OCI-LY7 (cell line): ENCODE data around the gene AGXT2. TPM values are rescaled to one million over a fixed set of nuclear protein-coding genes. Genes with fewer than 3 reads are reported as not detected.

Experiments
- BruUV-seq: library from RNA; stranded (reverse); fragments of 400-500 nt; replicated peaks from 2 replicates; lab custom pipeline; 2021; lab: Mats Ljungman, UMichigan
- CTCF ChIA-PET: fragments of 300-600 bp; sonication (Branson Sonifier 250); formaldehyde crosslinking; loops from one replicate; lab custom pipeline; 2022; ENCODE audit warnings: antibody characterized with exemption; ENCODE audit not compliant: unreplicated experiment; lab: Charles Lee
- POLR2A ChIA-PET: fragments of 300-600 bp; sonication (Branson Sonifier 250); formaldehyde crosslinking; loops from one replicate; lab custom pipeline; 2022; ENCODE audit warnings: antibody characterized with exemption; lab: Charles Lee
- DNase-seq: peaks from one replicate; pipeline ENCODE4 v3.0.0-alpha.2; 2015; ENCODE audit warnings: low spot score
- H2AFZ ChIP-seq: fragments of 200-600 bp; sonication (generic), shearing (Covaris generic); 2 replicates; pipeline ENCODE4 v1.6.1; 2014; ENCODE audit warnings: mild to moderate bottlenecking, antibody characterized with exemption, low read length, moderate library complexity
- H3K27ac ChIP-seq: fragments of 200-600 bp; sonication (generic); 2 replicates; pipeline ENCODE4 v1.5.1; 2014; ENCODE audit warnings: mixed run types, low read depth, mild to moderate bottlenecking, moderate library complexity, low read length, inconsistent platforms; ENCODE audit not compliant: poor library complexity, severe bottlenecking
- H3K36me3 ChIP-seq: fragments of 200-600 bp; sonication (generic); 2 replicates; pipeline ENCODE4 v1.6.1; 2014; ENCODE audit warnings: mild to moderate bottlenecking, antibody characterized with exemption, low read length, moderate library complexity, mixed read lengths; ENCODE audit not compliant: insufficient read depth
- H3K4me1 ChIP-seq: fragments of 200-600 bp; sonication (generic); 2 replicates; pipeline ENCODE4 v1.5.1; 2014; ENCODE audit warnings: mild to moderate bottlenecking, low read length; ENCODE audit not compliant: insufficient read depth, poor library complexity, severe bottlenecking
- H3K4me2 ChIP-seq: fragments of 200-600 bp; sonication (generic); 2 replicates; pipeline ENCODE4 v1.6.1; 2014; ENCODE audit warnings: mild to moderate bottlenecking, low read length
- H3K4me3 ChIP-seq: fragments of 200-600 bp; sonication (generic); 2 replicates; pipeline ENCODE4 v1.5.1; 2014; ENCODE audit warnings: mild to moderate bottlenecking, low read depth, low read length; ENCODE audit not compliant: poor library complexity, severe bottlenecking
- H3K79me2 ChIP-seq: fragments of 200-600 bp; sonication (generic); 2 replicates; pipeline ENCODE4 v1.6.1; 2016; ENCODE audit warnings: low read depth, mild to moderate bottlenecking, low read length, moderate library complexity, mixed read lengths; ENCODE audit not compliant: insufficient read depth
- H3K9me2 ChIP-seq: fragments of 200-600 bp; sonication (generic); 2 replicates; pipeline ENCODE4 v1.6.1; 2016; ENCODE audit warnings: mild to moderate bottlenecking, low read length, mixed read lengths; ENCODE audit not compliant: insufficient read depth
- H3K9me3 ChIP-seq: fragments of 200-600 bp; sonication (generic); 2 replicates; pipeline ENCODE4 v1.6.1; 2014; ENCODE audit warnings: mild to moderate bottlenecking, mixed run types, low read length, mixed read lengths
- H4K20me1 ChIP-seq: fragments of 200-600 bp; sonication (generic); 2 replicates; pipeline ENCODE4 v1.6.1; 2014; ENCODE audit warnings: mild to moderate bottlenecking, antibody characterized with exemption, low read length, moderate library complexity, mixed read lengths; ENCODE audit not compliant: insufficient read depth
- CTCF ChIP-seq: fragments of 200-600 bp; sonication (generic); conservative IDR thresholded peaks from 2 replicates; pipeline ENCODE4 v1.5.1; 2014; ENCODE audit warnings: mild to moderate bottlenecking, antibody characterized with exemption, low read length, moderate library complexity, mixed read lengths
- EZH2phosphoT487 ChIP-seq: fragments of 200-600 bp; sonication (generic); IDR thresholded peaks from 2 replicates; pipeline ENCODE4 v1.6.1; 2018; ENCODE audit warnings: low read depth, borderline replicate concordance, mild to moderate bottlenecking, mixed run types, antibody characterized with exemption, low read length, moderate library complexity, mixed read lengths
- intact Hi-C: fragments of 100-400 bp; cut with micrococcal nuclease; formaldehyde crosslinking; loops from one replicate; pipeline ENCODE4 v1.10.0; 2022; ENCODE audit not compliant: unreplicated experiment
- total RNA-seq, 2 experiments: library from RNA; depleted of rRNA in 1 of 2; stranded (reverse); fragments of >200 nt in 1 of 2; shearing (Covaris generic) in 1 of 2; gene quantifications; 2 replicates each; pipeline ENCODE4 v1.2.3, GENCODE V29; 2014 to 2022

The AGXT2 gene
- total RNA-seq, 2 experiments from 2014 or later: not detected

GRCh38 chr5:34959323-34959722 lies 88.4 kb downstream of the AGXT2 start:
- BruUV-seq: no TSS peak
- Histone ChIP-seq H3K9me3 (no peaks in the 10 kb centered on the region), H3K4me2 (no peak overlapping the region), H3K4me3 (no peak overlapping the region), H2AFZ (no peak overlapping the region), H3K79me2 (no peaks in the 10 kb centered on the region), H3K4me1 (no peaks in the 10 kb centered on the region), H3K27ac (no peak overlapping the region), H3K36me3 (peaks cover 18% of the 10 kb centered on the region), H3K9me2 (no peaks in the 10 kb centered on the region), H4K20me1 (no peaks in the 10 kb centered on the region)
- CTCF ChIA-PET: no interaction called here
- no peak for TF ChIP-seq CTCF
- TF ChIP-seq EZH2phosphoT487: no peak
- DNase-seq: no peak
- POLR2A ChIA-PET: interaction anchor here (0.9 kb wide), 1 partner anchor 29 kb away, joined by 4 read pairs; no protein-coding TSS in a partner anchor
- intact Hi-C loops: no loop called here

DNA sequence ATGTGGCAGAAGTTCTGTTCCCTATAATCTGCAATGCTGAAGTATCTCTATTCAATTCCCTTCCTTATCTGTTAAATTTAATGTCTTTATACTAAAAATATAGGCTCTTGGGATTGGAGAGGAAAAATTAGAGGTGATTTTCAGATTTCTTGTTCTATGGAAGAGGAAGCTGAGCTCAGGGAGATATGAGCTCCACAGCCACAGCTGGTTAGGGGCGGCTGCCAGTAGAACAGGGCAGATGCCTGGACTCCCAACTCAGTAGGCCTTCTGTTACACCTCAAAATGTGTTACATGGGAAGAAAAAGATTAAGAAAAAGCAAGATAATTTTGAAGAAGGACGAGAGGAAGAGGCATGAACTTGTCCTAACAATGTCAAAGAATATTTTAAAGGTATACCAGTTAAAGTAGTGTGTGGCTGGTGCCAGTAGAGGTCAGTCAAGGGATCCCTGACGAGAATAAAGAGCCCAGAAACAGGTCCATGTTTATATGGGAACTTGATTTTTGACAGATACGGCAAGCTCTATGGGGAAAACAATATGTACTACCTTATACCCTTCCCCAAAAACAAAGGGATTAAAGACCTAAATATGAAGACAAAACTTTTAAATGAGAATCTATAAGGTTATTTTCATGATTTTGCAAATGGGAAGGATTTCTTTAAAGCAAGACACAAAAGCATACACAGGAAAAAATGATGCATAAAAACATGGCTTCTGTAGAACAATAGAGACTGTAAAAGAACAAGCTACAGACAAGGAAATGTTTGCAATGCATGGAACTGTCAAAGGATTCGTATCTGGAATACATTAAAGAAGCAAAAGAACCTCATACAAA lies 89.7 kb downstream of the AGXT2 start:
- TF ChIP-seq EZH2phosphoT487 (no peak), CTCF (peak; percentile 77)
- H3K9me2 ChIP-seq: no peaks in the 10 kb centered on the region
- POLR2A ChIA-PET: interaction anchor here (0.6 to 1.1 kb wide), 4 partner anchors 28 to 1168 kb away, joined by 3 to 4 read pairs (median 3); no protein-coding TSS in a partner anchor
- no peak overlapping the region for H3K4me3 ChIP-seq
- H3K4me1 ChIP-seq: no peaks in the 10 kb centered on the region
- H2AFZ ChIP-seq: no peak overlapping the region
- no peaks in the 10 kb centered on the region for H3K79me2 ChIP-seq
- CTCF ChIA-PET: no interaction called here
- H3K36me3 ChIP-seq: peaks cover 31% of the 10 kb centered on the region
- H3K27ac ChIP-seq: no peak overlapping the region
- intact Hi-C loops: no loop called here
- no peak overlapping the region for H3K4me2 ChIP-seq
- BruUV-seq: TSS peak; percentile 5
- DNase-seq: peak; percentile 16
- H4K20me1 ChIP-seq: no peaks in the 10 kb centered on the region
- H3K9me3 ChIP-seq: no peaks in the 10 kb centered on the region

GRCh38 chr5:34957321-34957720 lies 90.4 kb downstream of the AGXT2 start:
- Histone ChIP-seq H3K9me2 (no peaks in the 10 kb centered on the region), H2AFZ (no peak overlapping the region), H3K4me3 (no peak overlapping the region), H3K9me3 (no peaks in the 10 kb centered on the region), H3K36me3 (peaks cover 38% of the 10 kb centered on the region), H3K27ac (no peak overlapping the region), H3K79me2 (no peaks in the 10 kb centered on the region), H3K4me1 (no peaks in the 10 kb centered on the region), H3K4me2 (no peak overlapping the region), H4K20me1 (no peaks in the 10 kb centered on the region)
- intact Hi-C loops: no loop called here
- TF ChIP-seq EZH2phosphoT487 (no peak), CTCF (no peak)
- no TSS peak for BruUV-seq
- no peak for DNase-seq
- POLR2A ChIA-PET: interaction anchor here (0.6 to 1.1 kb wide), 2 partner anchors 27 to 41 kb away, joined by 3 read pairs; no protein-coding TSS in a partner anchor
- CTCF ChIA-PET: no interaction called here
